GM06990 (cell line): ENCODE results near the gene MARK3.

ENCODE experiments used
- DNase-seq: peaks from one replicate; pipeline ENCODE4 v3.0.0-alpha.2; 2011; ENCODE audit not compliant: insufficient read length; ENCODE audit errors: extremely low read depth
- H3K27me3 ChIP-seq: replicated peaks from 2 replicates; pipeline ENCODE4 v1.6.0; 2011; ENCODE audit warnings: low read length; ENCODE audit not compliant: control insufficient read depth, insufficient read depth
- H3K36me3 ChIP-seq: 2 replicates; pipeline ENCODE4 v1.5.1; 2011; ENCODE audit warnings: low read length; ENCODE audit not compliant: control insufficient read depth, insufficient read depth
- H3K4me3 ChIP-seq: replicated peaks from 2 replicates; pipeline ENCODE4 v1.5.1; 2011; ENCODE audit warnings: low read depth, mild to moderate bottlenecking, control low read depth, low read length
- CTCF ChIP-seq: IDR thresholded peaks from 2 replicates; pipeline ENCODE4 v1.5.1; 2011; ENCODE audit warnings: low read length, control low read depth, mild to moderate bottlenecking, inconsistent platforms; ENCODE audit not compliant: insufficient read depth, poor library complexity, severe bottlenecking

MARK3 gene

GRCh38 chr14:103456167-103456835 lies 71.1 kb downstream of the MARK3 start:
- no peak for DNase-seq
- Histone ChIP-seq H3K36me3 (no peaks in the 10 kb centered on the region; the same call in none of the 2 replicates), H3K4me3 (no peak overlapping the region), H3K27me3 (no peaks in the 10 kb centered on the region)
- no peak for TF ChIP-seq CTCF

- Histone ChIP-seq H3K4me3 (no peak overlapping the region), H3K27me3 (no peaks in the 10 kb centered on the region), H3K36me3 (peaks cover 6% of the 10 kb centered on the region)
- no peak for DNase-seq
- no peak for TF ChIP-seq CTCF
These were observed 75.2 kb downstream of the MARK3 start for GRCh38 chr14:103460415-103460814.

- peaks cover 11% of the 10 kb centered on the region for H3K36me3 ChIP-seq
- no peak for TF ChIP-seq CTCF
These were observed 77.9 kb downstream of the MARK3 start for GRCh38 chr14:103463149-103463548.

GRCh38 chr14:103463851-103464250 lies 78.6 kb downstream of the MARK3 start:
- DNase-seq, result no peak
- H3K27me3 ChIP-seq, result no peaks in the 10 kb centered on the region
- no peak for TF ChIP-seq CTCF
- H3K36me3 ChIP-seq, result peaks cover 11% of the 10 kb centered on the region
- no peak overlapping the region for H3K4me3 ChIP-seq

More at GRCh38 chr14:103463149-103463548, 77.9 kb downstream of the MARK3 start:
- DNase-seq, result no peak
- Histone ChIP-seq H3K27me3 (no peaks in the 10 kb centered on the region), H3K4me3 (no peak overlapping the region)

GRCh38 chr14:103472939-103473338 lies 87.7 kb downstream of the MARK3 start:
- TF ChIP-seq CTCF, result no peak
- Histone ChIP-seq H3K27me3 (no peaks in the 10 kb centered on the region), H3K36me3 (peaks cover 14% of the 10 kb centered on the region), H3K4me3 (no peak overlapping the region)
- no peak for DNase-seq

- H3K4me3 ChIP-seq, result no peak overlapping the region
- no peak for TF ChIP-seq CTCF
- H3K36me3 ChIP-seq, result peaks cover 15% of the 10 kb centered on the region
- DNase-seq, result no peak
- no peaks in the 10 kb centered on the region for H3K27me3 ChIP-seq
These were observed 89.7 kb downstream of the MARK3 start for GRCh38 chr14:103474893-103475292.
